ENCODE data around the gene MAP2K5. TPM values are rescaled to one million over a fixed set of nuclear protein-coding genes. Genes with fewer than 3 reads are reported as not detected.
"Not testable (repeated sequence)": the region's sequence is repeated elsewhere in the genome, so short reads cannot be mapped to it uniquely, and the experiment has no call there.

MAP2K5 gene
- total RNA-seq, 4 donors from 2014 or later: 10.2 to 13.8 (median 11.9) TPM

DNA sequence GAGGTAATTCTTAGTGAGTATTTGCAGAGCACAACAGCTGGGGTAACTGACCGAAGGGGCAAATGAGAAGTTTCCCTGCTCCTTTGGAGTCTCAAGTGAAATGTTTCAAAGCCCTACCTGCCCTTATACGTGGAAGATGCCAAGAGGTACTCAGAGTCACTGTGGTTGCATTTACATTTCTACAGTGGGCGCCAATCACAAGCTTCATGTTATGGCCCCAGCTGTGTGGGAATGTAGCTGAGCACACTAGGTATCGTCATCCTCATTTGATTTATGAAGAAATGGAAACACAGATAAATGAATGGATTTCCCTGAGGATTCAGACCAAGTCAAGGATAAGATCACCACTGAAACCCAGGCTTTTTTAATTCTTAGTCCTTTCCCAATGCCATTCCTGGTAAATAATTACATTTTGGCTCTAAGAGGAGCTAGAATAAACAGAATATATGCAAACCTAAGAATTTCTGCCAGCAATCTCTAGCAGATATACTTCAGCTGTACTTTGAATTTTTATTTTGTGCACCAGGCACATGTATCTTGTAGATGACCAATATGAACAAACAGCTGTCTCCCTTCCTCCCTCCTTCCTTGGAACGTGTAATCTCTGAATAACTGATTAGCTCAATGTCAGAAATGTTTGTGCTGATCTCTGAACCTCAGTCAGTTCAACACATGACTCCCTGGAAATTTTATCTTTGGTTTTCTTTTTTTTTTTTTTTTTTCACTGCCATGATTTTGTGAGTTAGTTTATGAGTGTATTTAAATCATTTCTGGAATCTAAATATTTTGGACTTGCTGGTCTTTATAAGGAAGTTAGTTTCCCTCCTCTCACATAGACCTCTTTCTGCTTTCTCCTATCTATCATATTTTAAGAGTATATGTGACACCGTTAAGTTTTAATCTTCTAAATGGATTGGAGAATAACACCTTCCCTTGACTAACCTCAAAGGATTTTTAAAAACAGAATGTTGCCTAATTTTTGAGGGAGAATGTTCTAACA is 69.2 kb downstream of the MAP2K5 start:
- Histone ChIP-seq H3K9me3 (no peaks in the 10 kb centered on the region), H3K36me3 (peaks cover 0 to 7% (median 0%) of the 10 kb centered on the region in 3 donors), H3K4me3 (no peak overlapping the region), H3K27ac (no peak overlapping the region), H3K4me1 (no peaks in the 10 kb centered on the region), H3K27me3 (no peaks in the 10 kb centered on the region)
- WGBS, 2 donors: 74 to 78% methylated on average over 6 of the region's 6 CpGs
- TF ChIP-seq POLR2A (IDR thresholded peaks at IDR 0.05): no peak
- no peak for TF ChIP-seq EP300 (IDR thresholded peaks at IDR 0.05)
- TF ChIP-seq, protein P1, sequence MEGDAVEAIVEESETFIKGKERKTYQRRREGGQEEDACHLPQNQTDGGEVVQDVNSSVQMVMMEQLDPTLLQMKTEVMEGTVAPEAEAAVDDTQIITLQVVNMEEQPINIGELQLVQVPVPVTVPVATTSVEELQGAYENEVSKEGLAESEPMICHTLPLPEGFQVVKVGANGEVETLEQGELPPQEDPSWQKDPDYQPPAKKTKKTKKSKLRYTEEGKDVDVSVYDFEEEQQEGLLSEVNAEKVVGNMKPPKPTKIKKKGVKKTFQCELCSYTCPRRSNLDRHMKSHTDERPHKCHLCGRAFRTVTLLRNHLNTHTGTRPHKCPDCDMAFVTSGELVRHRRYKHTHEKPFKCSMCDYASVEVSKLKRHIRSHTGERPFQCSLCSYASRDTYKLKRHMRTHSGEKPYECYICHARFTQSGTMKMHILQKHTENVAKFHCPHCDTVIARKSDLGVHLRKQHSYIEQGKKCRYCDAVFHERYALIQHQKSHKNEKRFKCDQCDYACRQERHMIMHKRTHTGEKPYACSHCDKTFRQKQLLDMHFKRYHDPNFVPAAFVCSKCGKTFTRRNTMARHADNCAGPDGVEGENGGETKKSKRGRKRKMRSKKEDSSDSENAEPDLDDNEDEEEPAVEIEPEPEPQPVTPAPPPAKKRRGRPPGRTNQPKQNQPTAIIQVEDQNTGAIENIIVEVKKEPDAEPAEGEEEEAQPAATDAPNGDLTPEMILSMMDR (IDR thresholded peaks at IDR 0.05): no peak
- no peak for DNase-seq (ENCODE audit: low spot score in 2 of 2)

DNA sequence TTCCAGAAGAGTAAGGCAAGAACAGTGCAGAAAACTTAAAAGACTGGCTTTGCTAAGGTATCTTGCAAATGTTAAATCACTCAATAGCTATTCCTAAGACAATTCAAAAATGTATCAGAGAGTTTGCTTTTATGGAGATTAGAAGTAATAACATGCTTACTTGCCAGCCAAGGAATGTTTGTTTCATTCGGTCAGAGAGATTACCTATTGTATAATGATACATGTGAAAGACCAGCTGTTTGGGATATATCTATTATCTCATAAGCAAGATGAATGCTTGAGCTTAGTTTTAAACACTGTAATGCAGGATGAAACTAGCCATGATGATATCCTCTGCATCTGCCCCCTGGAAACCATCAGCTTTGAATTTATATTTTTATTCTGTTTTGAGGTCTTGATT is 70.7 kb downstream of the MAP2K5 start:
- Histone ChIP-seq H3K4me3 (no peak overlapping the region), H3K27ac (no peak overlapping the region), H3K4me1 (no peaks in the 10 kb centered on the region), H3K27me3 (no peaks in the 10 kb centered on the region), H3K36me3 (peaks cover 0 to 10% (median 0%) of the 10 kb centered on the region in 3 donors), H3K9me3 (no peaks in the 10 kb centered on the region)
- DNase-seq (ENCODE audit: low spot score in 2 of 2): no peak
- WGBS, 2 donors: 73 to 74% methylated on average over 1 of the region's 1 CpG
- TF ChIP-seq EP300 (IDR thresholded peaks at IDR 0.05) (no peak), POLR2A (IDR thresholded peaks at IDR 0.05) (no peak)
- TF ChIP-seq, protein P1 (IDR thresholded peaks at IDR 0.05): no peak

DNA sequence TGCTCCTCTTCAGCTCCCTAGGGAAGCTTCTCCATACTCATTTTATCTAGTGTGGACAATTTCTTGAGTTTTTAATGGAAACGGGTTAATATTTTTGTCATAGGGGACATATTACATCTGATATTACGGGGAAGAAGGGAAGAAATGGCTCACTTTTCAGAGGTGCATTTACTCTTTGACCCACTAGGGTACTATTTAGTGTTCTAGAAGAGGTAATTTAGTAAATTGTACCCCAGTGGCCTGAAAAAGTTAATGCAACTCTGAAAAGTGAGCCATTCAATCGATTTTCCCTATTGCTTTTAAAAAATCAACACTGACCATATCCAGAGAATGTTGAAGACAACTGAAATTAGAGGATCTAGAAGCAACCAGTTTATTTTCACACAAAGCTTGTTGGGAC is 71.2 kb downstream of the MAP2K5 start:
- peaks cover 0 to 9% (median 0%) of the 10 kb centered on the region in 3 donors for H3K36me3 ChIP-seq
- no peaks in the 10 kb centered on the region for H3K9me3 ChIP-seq
- no peaks in the 10 kb centered on the region for H3K4me1 ChIP-seq
- 84 to 87% methylated on average over 3 of the region's 3 CpGs for WGBS, 2 donors
- no peak overlapping the region for H3K4me3 ChIP-seq
- no peaks in the 10 kb centered on the region for H3K27me3 ChIP-seq
- no peak for DNase-seq (ENCODE audit: low spot score in 2 of 2)
- H3K27ac ChIP-seq: no peak overlapping the region
- TF ChIP-seq EP300 (IDR thresholded peaks at IDR 0.05) (no peak), POLR2A (IDR thresholded peaks at IDR 0.05) (no peak)
- TF ChIP-seq, protein P1 (IDR thresholded peaks at IDR 0.05): no peak

DNA sequence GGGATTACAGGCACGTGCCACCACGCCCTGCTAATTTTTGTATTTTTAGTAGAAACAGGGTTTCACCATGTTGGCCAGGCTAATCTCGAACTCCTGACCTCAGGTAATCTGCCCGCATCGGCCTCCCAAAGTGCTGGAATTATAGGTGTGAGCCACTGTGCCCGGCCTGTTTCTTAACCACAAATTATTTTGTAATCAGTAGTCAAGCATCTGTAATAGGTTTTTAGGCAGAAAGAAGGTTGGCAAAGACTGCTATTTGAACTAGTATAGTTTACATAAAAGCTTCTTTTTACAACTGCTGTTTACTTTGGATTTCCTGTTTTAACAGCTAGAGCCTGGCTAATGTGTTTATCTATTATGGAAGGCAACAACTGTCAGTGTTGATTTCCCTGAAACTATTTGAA is 72.6 kb downstream of the MAP2K5 start:
- 77 to 79% methylated on average over 6 of the region's 6 CpGs for WGBS, 2 donors
- H3K4me3 ChIP-seq; H3K27me3 ChIP-seq; H3K4me1 ChIP-seq; DNase-seq (ENCODE audit: low spot score in 2 of 2); H3K27ac ChIP-seq; H3K9me3 ChIP-seq: not testable (repeated sequence)
- H3K36me3 ChIP-seq: peaks cover 0 to 19% (median 0%) of the 10 kb centered on the region in 3 donors

DNA sequence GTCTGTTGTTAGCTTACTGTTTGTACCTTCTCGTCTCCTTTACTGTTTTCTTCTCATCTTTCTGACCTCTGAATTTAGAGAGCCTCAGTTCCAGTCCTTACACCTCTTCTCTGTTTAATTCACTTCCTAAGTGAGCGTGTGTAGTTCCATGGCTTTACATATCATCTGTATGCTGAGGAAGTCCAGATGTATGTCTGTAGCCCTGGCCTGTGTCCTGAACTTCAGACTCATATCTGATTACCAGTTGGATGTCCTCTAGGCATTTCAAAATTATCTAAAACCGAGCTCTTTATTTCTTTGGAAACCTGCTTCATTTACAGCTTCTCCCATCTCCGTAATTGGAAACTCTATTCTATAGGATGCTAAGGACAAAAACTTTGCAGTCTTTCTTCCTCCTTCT is 75.8 kb downstream of the MAP2K5 start:
- peaks cover 0 to 25% (median 0%) of the 10 kb centered on the region in 3 donors for H3K36me3 ChIP-seq
- no peaks in the 10 kb centered on the region for H3K9me3 ChIP-seq
- H3K4me3 ChIP-seq: no peak overlapping the region
- no peak overlapping the region for H3K27ac ChIP-seq
- H3K4me1 ChIP-seq: no peaks in the 10 kb centered on the region
- no peaks in the 10 kb centered on the region for H3K27me3 ChIP-seq
- TF ChIP-seq EP300 (IDR thresholded peaks at IDR 0.05) (no peak), POLR2A (IDR thresholded peaks at IDR 0.05) (no peak)
- TF ChIP-seq, protein P1 (IDR thresholded peaks at IDR 0.05): no peak
- DNase-seq (ENCODE audit: low spot score in 2 of 2): no peak
- WGBS, 2 donors: 70 to 80% methylated on average over 4 of the region's 4 CpGs

All from tibial nerve (tissue), 4 donors.